Fibroblast of lung (primary cell): ENCODE measurements around the gene CBFB. TPM values are rescaled to one million over a fixed set of nuclear protein-coding genes. Genes with fewer than 3 reads are reported as not detected.

ENCODE experiments used
- DNase-seq, 2 donors: peaks; one replicate each; pipeline versions ENCODE4 v3.0.0 to v3.0.0-alpha.2; 2010; ENCODE audit warnings: low read depth in 2 of 2
- H2AFZ ChIP-seq: 2 replicates; pipeline ENCODE4 v1.5.1; 2012; ENCODE audit warnings: low read length, control low read depth, inconsistent platforms
- H3K27ac ChIP-seq: 2 replicates; pipeline ENCODE4 v1.5.1; 2011; ENCODE audit warnings: low read length, control low read depth; ENCODE audit not compliant: insufficient read depth
- H3K27me3 ChIP-seq: 2 replicates; pipeline ENCODE4 v1.5.1; 2011; ENCODE audit warnings: mild to moderate bottlenecking, low read length; ENCODE audit not compliant: control insufficient read depth, insufficient read depth
- H3K36me3 ChIP-seq: 2 replicates; pipeline ENCODE4 v1.5.1; 2011; ENCODE audit warnings: low read length; ENCODE audit not compliant: control insufficient read depth, insufficient read depth
- H3K4me1 ChIP-seq: 2 replicates; pipeline ENCODE4 v1.5.1; 2011; ENCODE audit warnings: low read length; ENCODE audit not compliant: control insufficient read depth, insufficient read depth; ENCODE audit errors: extremely low read depth
- H3K4me2 ChIP-seq: 2 replicates; pipeline ENCODE4 v1.5.1; 2011; ENCODE audit warnings: low read length, control low read depth; ENCODE audit not compliant: insufficient read depth; ENCODE audit errors: extremely low read depth
- H3K4me3 ChIP-seq, 4 experiments: fragments of 200-600 bp in 1 of 4; sonication (generic) in 1 of 4; replicated peaks in 1 of 4; 2 replicates each; pipeline ENCODE4 v1.5.1; 2011 to 2016; ENCODE audit warnings: low read length in 4 of 4, low read depth in 3 of 4, mild to moderate bottlenecking in 3 of 4, control low read depth in 2 of 4, inconsistent platforms in 1 of 4, mixed read lengths in 1 of 4; ENCODE audit not compliant: insufficient read depth in 1 of 4; ENCODE audit errors: control extremely low read depth in 1 of 4
- H3K79me2 ChIP-seq: 2 replicates; pipeline ENCODE4 v1.5.1; 2012; ENCODE audit warnings: mild to moderate bottlenecking, low read length, inconsistent platforms; ENCODE audit not compliant: control insufficient read depth, insufficient read depth
- H3K9ac ChIP-seq: 2 replicates; pipeline ENCODE4 v1.5.1; 2011; ENCODE audit warnings: mild to moderate bottlenecking, low read length, control low read depth; ENCODE audit not compliant: insufficient read depth
- H3K9me3 ChIP-seq: 2 replicates; pipeline ENCODE4 v1.5.1; 2012; ENCODE audit warnings: low read depth, low read length; ENCODE audit not compliant: control insufficient read depth, insufficient read depth
- H4K20me1 ChIP-seq: 2 replicates; pipeline ENCODE4 v1.5.1; 2011; ENCODE audit warnings: low read length; ENCODE audit not compliant: control insufficient read depth, insufficient read depth; ENCODE audit errors: extremely low read depth
- EZH2 ChIP-seq: IDR thresholded peaks from 2 replicates; pipeline ENCODE4 v1.5.1; 2012; ENCODE audit warnings: low read length, control low read depth, mild to moderate bottlenecking; ENCODE audit errors: missing control alignments
- polyA plus RNA-seq, 2 donors: library from polyadenylated mRNA; depleted of rRNA in 1 of 2; stranded (reverse) in 1 of 2; unstranded in 1 of 2; fragments of >200 nt; gene quantifications; 2 replicates each; pipeline ENCODE4 v1.2.1, GENCODE V29; 2011 to 2012; ENCODE audit warnings: missing spikeins in 1 of 2
- total RNA-seq: library from RNA; depleted of rRNA; stranded (reverse); fragments of >200 nt; gene quantifications from 2 replicates; pipeline ENCODE4 v1.2.1, GENCODE V29; 2014
- TF ChIP-seq, protein P1 (sequence below), 2 donors: IDR thresholded peaks in 1 of 2; conservative IDR thresholded peaks in 1 of 2; 1 replicate in 1 of 2; 2 replicates in 1 of 2; pipeline ENCODE4 v1.5.1; 2011 to 2012; ENCODE audit warnings: low read length in 2 of 2, control low read depth in 1 of 2, inconsistent platforms in 1 of 2, low read depth in 1 of 2, mild to moderate bottlenecking in 1 of 2

CBFB gene
- total and polyA plus RNA-seq, 2 donors (not counting 1 experiment from before 2014, with no cell fraction given), result 51.7 to 64.1 TPM

GRCh38 chr16:67082891-67083290 lies 53.9 kb downstream of the CBFB start:
- no peak overlapping the region for H3K9ac ChIP-seq
- peak in 1 of 2 donors; percentile 39 for DNase-seq
- H3K36me3 ChIP-seq, result peaks cover 2% of the 10 kb centered on the region
- no peak overlapping the region for H2AFZ ChIP-seq
- no peak overlapping the region for H3K4me2 ChIP-seq
- no peaks in the 10 kb centered on the region for H3K27me3 ChIP-seq
- H3K79me2 ChIP-seq, result no peaks in the 10 kb centered on the region
- no peaks in the 10 kb centered on the region for H4K20me1 ChIP-seq
- H3K27ac ChIP-seq, result no peak overlapping the region
- no peak overlapping the region for H3K4me3 ChIP-seq
- no peak for TF ChIP-seq EZH2
- TF ChIP-seq, protein P1, sequence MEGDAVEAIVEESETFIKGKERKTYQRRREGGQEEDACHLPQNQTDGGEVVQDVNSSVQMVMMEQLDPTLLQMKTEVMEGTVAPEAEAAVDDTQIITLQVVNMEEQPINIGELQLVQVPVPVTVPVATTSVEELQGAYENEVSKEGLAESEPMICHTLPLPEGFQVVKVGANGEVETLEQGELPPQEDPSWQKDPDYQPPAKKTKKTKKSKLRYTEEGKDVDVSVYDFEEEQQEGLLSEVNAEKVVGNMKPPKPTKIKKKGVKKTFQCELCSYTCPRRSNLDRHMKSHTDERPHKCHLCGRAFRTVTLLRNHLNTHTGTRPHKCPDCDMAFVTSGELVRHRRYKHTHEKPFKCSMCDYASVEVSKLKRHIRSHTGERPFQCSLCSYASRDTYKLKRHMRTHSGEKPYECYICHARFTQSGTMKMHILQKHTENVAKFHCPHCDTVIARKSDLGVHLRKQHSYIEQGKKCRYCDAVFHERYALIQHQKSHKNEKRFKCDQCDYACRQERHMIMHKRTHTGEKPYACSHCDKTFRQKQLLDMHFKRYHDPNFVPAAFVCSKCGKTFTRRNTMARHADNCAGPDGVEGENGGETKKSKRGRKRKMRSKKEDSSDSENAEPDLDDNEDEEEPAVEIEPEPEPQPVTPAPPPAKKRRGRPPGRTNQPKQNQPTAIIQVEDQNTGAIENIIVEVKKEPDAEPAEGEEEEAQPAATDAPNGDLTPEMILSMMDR (conservative IDR thresholded peaks at IDR 0.05 in 1 of 2, IDR thresholded peaks at IDR 0.05 in 1 of 2; ENCODE audit: low read depth in 1 of 2, low read length in 2 of 2), result no peak
- no peaks in the 10 kb centered on the region for H3K9me3 ChIP-seq
- H3K4me1 ChIP-seq, result no peaks in the 10 kb centered on the region

- Histone ChIP-seq H3K27me3 (no peaks in the 10 kb centered on the region), H3K4me2 (no peak overlapping the region), H3K9me3 (no peaks in the 10 kb centered on the region), H3K79me2 (peaks cover 2% of the 10 kb centered on the region), H3K4me3 (no peak overlapping the region), H3K36me3 (no peaks in the 10 kb centered on the region), H3K27ac (no peak overlapping the region), H4K20me1 (no peaks in the 10 kb centered on the region), H3K4me1 (no peaks in the 10 kb centered on the region), H3K9ac (no peak overlapping the region), H2AFZ (no peak overlapping the region)
- peak in 1 of 2 donors; percentile 61 for DNase-seq
- no peak for TF ChIP-seq EZH2
These were observed 55.5 kb downstream of the CBFB start for GRCh38 chr16:67084345-67085028.

DNA sequence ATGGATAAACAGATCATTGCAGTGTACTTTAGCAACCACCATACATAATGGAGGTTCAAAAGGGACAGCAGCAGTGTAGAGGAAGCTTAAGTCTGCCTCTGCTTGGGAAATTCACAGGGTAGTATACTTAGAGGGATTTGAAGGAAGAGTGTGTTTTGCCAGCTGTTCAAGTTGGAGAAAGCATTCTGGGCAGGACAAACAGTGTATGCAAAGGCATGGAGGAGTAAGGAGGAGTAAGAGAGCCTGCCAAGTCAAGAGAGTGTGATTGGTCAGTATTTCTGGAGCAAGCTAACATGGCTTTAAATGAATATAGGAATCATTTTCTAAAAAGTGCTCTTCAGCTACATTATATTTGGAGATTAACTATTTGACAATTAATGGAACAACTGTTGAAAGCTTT lies 57.9 kb downstream of the CBFB start:
- Histone ChIP-seq H3K9me3 (no peaks in the 10 kb centered on the region), H3K4me3 (no peak overlapping the region), H3K9ac (no peak overlapping the region), H3K4me2 (no peak overlapping the region), H4K20me1 (no peaks in the 10 kb centered on the region), H3K27ac (no peak overlapping the region), H2AFZ (no peak overlapping the region), H3K36me3 (no peaks in the 10 kb centered on the region), H3K4me1 (no peaks in the 10 kb centered on the region), H3K27me3 (no peaks in the 10 kb centered on the region), H3K79me2 (peaks cover 2% of the 10 kb centered on the region)
- TF ChIP-seq, protein P1 (conservative IDR thresholded peaks at IDR 0.05 in 1 of 2, IDR thresholded peaks at IDR 0.05 in 1 of 2; ENCODE audit: low read depth in 1 of 2, low read length in 2 of 2), result no peak
- no peak for TF ChIP-seq EZH2
- DNase-seq, result peak; percentile 21 to 58
